Neural crest cell (in vitro differentiated cells): Measurements from ENCODE around the gene LRRC8B. TPM values are rescaled to one million over a fixed set of nuclear protein-coding genes. Genes with fewer than 3 reads are reported as not detected.

Experiments used
- DNase-seq: peaks from one replicate; pipeline ENCODE4 v3.0.0; 2021; ENCODE audit warnings: low read depth, mixed read lengths, low spot score
- H3K27ac Mint-ChIP-seq: one replicate; pipeline ENCODE4 v1.8.0; 2021; ENCODE audit warnings: mild to moderate bottlenecking, mixed read lengths; ENCODE audit not compliant: unreplicated experiment
- H3K27me3 Mint-ChIP-seq: 2 replicates; pipeline ENCODE4 v1.8.0; 2021; ENCODE audit warnings: low read depth, mild to moderate bottlenecking, mixed read lengths
- H3K36me3 Mint-ChIP-seq: 2 replicates; pipeline ENCODE4 v1.8.0; 2021; ENCODE audit warnings: low read depth, mild to moderate bottlenecking, mixed read lengths
- H3K4me1 Mint-ChIP-seq: 2 replicates; pipeline ENCODE4 v1.8.0; 2021; ENCODE audit warnings: mixed read lengths
- H3K4me3 Mint-ChIP-seq: one replicate; pipeline ENCODE4 v1.8.0; 2021; ENCODE audit warnings: mild to moderate bottlenecking, mixed read lengths
- H3K9me3 Mint-ChIP-seq: 2 replicates; pipeline ENCODE4 v1.8.0; 2021; ENCODE audit warnings: mixed read lengths
- total RNA-seq: library from RNA; stranded (reverse); gene quantifications from 2 replicates; pipeline ENCODE4 v1.2.1, GENCODE V29; 2021
- TF ChIP-seq, protein P1 (sequence below): fragments of 200-600 bp; sonication (generic); conservative IDR thresholded peaks from 2 replicates; pipeline ENCODE4 v1.5.0; 2021; ENCODE audit warnings: antibody characterized with exemption, mild to moderate bottlenecking

The LRRC8B gene
- total RNA-seq, 1 donor from 2014 or later = 21.7 TPM

- DNase-seq = no peak
- Mint-ChIP-seq H3K9me3 (no peaks in the 10 kb centered on the region), H3K4me1 (no peaks in the 10 kb centered on the region)
Measured at GRCh38 chr1:89546082-89546889, 21.7 kb downstream of the LRRC8B start.

DNA sequence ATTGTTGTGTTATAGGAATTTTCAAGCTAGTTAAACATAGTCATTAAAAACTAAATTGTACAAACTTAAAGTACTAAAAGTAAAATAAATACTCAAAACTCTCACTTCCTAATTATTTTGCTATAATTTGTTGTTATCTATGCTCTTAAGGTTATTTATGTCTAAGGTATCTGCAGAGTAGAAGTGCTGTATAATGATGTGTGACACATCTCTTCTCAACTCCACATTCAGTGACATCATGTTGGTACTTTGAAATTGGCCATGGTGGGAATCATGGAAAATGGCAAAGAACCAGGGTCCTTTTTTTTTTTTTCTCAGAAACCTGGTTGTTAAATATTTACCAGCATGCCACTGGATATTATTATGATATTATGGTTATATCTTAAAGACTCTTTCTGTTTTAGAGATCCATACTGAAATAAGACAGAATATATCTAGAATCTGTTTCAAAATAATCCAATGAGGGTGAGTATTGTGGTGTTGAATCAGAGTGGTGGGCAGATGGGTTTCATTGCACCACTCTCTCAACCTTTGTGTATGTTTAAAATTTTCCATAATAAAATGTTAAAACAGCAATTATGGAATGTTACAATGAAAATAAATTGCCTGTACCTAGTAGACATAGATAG lies 22.4 kb downstream of the LRRC8B start:
- no peaks in the 10 kb centered on the region for H3K4me1 Mint-ChIP-seq
- no peak for DNase-seq
- TF ChIP-seq, protein P1, sequence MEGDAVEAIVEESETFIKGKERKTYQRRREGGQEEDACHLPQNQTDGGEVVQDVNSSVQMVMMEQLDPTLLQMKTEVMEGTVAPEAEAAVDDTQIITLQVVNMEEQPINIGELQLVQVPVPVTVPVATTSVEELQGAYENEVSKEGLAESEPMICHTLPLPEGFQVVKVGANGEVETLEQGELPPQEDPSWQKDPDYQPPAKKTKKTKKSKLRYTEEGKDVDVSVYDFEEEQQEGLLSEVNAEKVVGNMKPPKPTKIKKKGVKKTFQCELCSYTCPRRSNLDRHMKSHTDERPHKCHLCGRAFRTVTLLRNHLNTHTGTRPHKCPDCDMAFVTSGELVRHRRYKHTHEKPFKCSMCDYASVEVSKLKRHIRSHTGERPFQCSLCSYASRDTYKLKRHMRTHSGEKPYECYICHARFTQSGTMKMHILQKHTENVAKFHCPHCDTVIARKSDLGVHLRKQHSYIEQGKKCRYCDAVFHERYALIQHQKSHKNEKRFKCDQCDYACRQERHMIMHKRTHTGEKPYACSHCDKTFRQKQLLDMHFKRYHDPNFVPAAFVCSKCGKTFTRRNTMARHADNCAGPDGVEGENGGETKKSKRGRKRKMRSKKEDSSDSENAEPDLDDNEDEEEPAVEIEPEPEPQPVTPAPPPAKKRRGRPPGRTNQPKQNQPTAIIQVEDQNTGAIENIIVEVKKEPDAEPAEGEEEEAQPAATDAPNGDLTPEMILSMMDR = no peak
- no peaks in the 10 kb centered on the region for H3K27me3 Mint-ChIP-seq
- no peaks in the 10 kb centered on the region for H3K36me3 Mint-ChIP-seq
- no peak overlapping the region for H3K4me3 Mint-ChIP-seq
- no peaks in the 10 kb centered on the region for H3K9me3 Mint-ChIP-seq
- no peak overlapping the region for H3K27ac Mint-ChIP-seq

More at GRCh38 chr1:89546082-89546889, 21.7 kb downstream of the LRRC8B start:
- Mint-ChIP-seq H3K27me3 (no peaks in the 10 kb centered on the region), H3K27ac (no peak overlapping the region), H3K4me3 (no peak overlapping the region), H3K36me3 (no peaks in the 10 kb centered on the region)
- TF ChIP-seq, protein P1 = no peak

DNA sequence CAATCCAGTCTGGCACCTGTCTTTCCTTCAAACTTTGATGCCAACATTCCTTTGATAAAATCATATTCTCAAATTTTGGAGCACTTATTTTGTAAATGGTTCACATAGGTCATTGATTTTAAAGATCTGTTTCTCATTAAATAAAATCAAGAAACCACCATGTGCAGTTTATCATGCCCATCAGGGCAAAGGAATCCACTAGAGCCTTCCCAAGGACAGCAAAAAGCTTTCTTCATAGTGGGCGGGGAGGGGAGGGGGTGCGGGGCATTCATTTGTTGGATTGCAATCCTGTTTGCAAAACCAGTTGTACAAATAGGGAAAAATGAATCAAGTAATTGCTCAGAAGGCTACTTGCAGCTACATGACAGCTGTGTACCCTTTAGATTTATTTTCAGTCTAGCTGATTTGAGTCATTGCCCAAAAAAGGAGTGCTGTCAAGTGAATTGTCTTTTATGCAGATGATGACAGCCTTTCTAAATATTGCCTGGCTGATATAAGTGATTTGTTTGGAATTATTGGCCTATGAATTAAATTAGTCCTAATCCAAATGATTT lies 23.0 kb downstream of the LRRC8B start:
- Mint-ChIP-seq H3K27ac (no peak overlapping the region), H3K9me3 (no peaks in the 10 kb centered on the region), H3K4me3 (no peak overlapping the region), H3K27me3 (no peaks in the 10 kb centered on the region), H3K4me1 (peaks cover under 1% of the 10 kb centered on the region), H3K36me3 (no peaks in the 10 kb centered on the region)
- TF ChIP-seq, protein P1 = no peak
- no peak for DNase-seq

- no peak for DNase-seq
- Mint-ChIP-seq H3K27ac (no peak overlapping the region), H3K4me1 (peaks cover 4% of the 10 kb centered on the region), H3K9me3 (no peaks in the 10 kb centered on the region), H3K36me3 (no peaks in the 10 kb centered on the region), H3K4me3 (no peak overlapping the region), H3K27me3 (no peaks in the 10 kb centered on the region)
- TF ChIP-seq, protein P1 = no peak
Measured at GRCh38 chr1:89548122-89548857, 23.7 kb downstream of the LRRC8B start.

DNA sequence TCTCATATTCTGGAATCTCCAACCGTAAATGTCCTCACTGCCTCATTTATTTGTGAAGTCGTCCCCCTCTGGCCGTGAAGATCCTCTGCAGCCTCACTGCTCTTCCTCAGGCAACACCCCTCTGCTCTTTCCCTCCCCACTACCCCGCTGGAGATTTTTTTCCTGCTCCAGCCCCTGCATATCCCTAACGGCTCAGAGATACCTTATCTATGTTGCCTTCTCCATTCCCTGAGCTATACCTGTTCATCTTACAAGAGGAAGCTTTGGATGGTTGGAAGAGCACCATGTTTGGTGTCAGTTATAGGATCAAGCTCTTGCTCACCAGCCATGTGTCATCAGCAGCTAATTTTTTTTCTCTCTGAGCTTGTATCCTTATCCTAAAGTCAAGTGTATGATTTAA lies 26.4 kb downstream of the LRRC8B start:
- no peak for DNase-seq
- Mint-ChIP-seq H3K27me3 (no peaks in the 10 kb centered on the region), H3K27ac (no peak overlapping the region), H3K4me3 (no peak overlapping the region), H3K36me3 (no peaks in the 10 kb centered on the region), H3K4me1 (peaks cover 16% of the 10 kb centered on the region), H3K9me3 (no peaks in the 10 kb centered on the region)
- TF ChIP-seq, protein P1 = no peak
